ENCODE data around the gene GPR142.
A peak's percentile ranks its signal among the peaks of the same experiment; 100 is the strongest.

Gene GPR142

GRCh38 chr17:74371653-74372147, 4.4 kb downstream of the GPR142 start:
- no peak for DNase-seq

DNA sequence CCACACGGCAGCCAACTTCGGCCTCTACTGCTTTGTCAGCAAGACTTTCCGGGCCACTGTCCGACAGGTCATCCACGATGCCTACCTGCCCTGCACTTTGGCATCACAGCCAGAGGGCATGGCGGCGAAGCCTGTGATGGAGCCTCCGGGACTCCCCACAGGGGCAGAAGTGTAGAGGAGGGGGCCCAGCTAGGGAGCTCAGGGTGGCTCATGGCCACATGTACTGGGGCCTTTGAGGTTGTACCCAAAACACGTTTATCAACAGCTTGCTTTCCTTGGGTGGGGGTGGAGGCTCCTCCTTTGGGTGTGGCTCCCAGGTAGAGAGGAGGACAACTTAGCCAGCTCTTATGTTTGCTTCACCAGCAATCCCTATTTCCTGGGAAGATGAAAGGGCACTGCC, 5.1 kb downstream of the GPR142 start:
- no peak for DNase-seq

- no peak for DNase-seq
Observed at GRCh38 chr17:74373838-74374606, 6.7 kb downstream of the GPR142 start.

DNA sequence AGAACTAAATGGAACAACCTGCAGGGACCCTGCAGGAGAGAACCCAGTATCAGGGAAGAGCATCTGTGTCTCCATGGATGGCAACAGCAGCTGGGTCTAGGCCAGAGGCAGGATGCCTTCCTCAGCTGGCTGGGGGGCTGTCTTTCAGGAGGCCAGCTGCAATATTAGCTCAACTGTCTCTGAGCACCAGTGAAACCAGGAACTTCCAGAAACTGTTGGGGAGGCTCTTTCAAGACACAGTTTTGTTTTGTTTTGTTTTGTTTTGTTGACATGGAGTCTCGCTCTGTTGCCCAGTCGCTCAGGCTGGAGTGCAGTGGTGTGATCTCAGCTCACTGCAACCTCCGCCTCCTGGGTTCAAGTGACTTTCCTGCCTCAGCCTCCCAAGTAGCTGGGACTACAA, 7.6 kb downstream of the GPR142 start:
- no peak for DNase-seq

- DNase-seq = peak; percentile 90
Observed at GRCh38 chr17:74379495-74380085, 12.3 kb downstream of the GPR142 start.

- DNase-seq = no peak
Observed at GRCh38 chr17:74380086-74380958, 13.0 kb downstream of the GPR142 start.

DNA sequence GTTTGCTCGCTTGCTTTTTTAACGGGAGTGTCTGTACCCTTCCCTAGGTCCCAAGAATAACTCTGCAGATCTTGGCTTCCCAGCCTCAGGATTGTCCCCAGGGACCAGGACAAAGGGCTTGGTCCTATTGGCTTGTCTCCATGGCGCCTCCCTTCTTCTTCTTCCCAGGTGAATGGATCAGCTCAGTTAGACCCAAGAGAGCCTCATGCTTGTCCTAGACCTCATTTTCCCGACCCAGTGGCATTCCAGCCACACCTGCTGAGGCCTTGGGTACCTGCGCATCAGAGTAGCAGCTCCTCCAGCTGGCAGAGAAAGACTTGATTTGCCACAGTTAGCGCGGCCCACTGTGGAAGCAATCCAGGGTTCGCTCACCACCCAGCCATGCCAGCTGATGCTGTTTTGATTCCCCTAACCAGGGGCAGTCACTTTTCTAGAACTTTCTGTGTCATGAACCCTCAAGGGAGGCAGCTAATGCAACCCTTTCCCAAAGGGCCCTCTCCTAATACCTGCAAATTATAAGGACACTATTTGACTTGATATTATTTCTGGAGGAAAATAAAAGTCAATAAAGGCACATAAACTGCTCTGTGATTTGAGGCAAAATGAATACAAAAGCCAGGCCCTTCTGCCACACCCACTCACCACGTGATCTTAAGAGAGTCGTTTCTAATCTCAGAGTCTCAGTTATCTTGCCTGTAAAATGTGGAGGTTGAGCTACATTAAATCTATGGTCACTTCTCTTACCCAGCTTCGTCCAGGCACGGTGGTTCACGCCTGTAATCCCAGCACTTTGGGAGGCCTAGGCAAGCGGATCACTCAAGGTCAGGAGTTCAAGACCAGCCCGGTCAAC, 13.9 kb downstream of the GPR142 start:
- no peak for DNase-seq

GRCh38 chr17:74383141-74383540, 15.8 kb downstream of the GPR142 start:
- DNase-seq = no peak

DNA sequence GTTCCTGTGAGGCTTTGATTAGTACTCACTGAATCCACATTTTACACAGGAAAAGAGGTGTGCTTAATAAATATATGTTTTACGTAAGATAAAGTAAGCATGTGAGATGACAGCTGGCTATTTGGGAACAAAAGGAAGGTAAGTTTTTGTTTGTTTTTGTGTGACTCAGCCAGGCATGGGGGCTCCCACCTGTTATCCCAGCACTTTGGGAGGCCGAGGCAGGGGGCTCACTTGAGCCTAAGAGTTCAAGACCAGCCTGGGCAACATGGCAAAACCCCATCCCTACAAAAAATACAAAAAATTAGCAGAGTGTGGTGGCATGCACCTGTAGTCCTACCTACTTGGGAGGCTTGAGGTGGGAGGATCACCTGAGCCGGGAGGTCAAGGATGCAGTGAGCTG, 17.9 kb downstream of the GPR142 start:
- no peak for DNase-seq

GRCh38 chr17:74386386-74386785, 19.1 kb downstream of the GPR142 start:
- no peak for DNase-seq

GRCh38 chr17:74387365-74388218, 20.3 kb downstream of the GPR142 start:
- no peak for DNase-seq

- no peak for DNase-seq
Observed at GRCh38 chr17:74389084-74389753, 21.9 kb downstream of the GPR142 start.

DNA sequence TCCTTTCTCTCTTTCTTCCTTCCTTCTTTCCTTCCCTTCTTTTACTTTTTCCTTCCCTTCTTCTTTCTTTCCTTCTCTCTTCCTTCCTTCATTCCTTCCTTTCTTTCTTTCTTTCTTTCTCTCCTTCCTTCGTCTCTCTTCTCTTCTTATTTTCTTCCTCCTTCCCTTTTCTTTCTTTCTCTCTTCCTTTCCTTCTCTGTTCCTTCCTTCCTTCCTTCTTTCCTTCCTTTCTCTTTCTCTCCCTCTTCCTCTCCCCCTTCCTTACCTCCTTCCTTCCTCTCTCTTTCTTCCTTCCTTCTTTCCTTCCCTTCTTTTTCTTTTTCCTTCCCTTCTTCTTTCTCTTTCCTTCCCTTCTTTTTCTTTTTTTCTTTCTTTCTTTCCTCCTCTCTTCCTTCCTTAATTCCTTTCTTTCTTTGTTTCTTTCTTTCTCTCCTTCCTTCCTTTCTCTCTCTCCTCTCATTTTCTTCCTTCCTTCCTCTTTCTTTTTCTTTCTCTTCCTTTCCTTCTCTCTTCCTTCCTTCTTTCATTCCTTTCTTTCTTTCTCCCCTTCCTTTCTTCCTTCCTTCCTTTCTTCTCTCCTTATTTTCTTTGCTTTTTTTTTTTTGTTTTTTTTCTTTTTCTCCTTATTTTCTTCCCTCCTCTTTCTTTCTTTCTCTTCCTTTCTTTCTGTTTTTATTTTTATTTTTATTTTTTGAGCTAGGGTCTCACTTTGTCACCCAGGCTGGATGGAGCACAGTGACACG, 22.8 kb downstream of the GPR142 start:
- DNase-seq = no peak

GRCh38 chr17:74390680-74391653, 23.7 kb downstream of the GPR142 start:
- DNase-seq = no peak

GRCh38 chr17:74391771-74392170, 24.5 kb downstream of the GPR142 start:
- DNase-seq = no peak

DNA sequence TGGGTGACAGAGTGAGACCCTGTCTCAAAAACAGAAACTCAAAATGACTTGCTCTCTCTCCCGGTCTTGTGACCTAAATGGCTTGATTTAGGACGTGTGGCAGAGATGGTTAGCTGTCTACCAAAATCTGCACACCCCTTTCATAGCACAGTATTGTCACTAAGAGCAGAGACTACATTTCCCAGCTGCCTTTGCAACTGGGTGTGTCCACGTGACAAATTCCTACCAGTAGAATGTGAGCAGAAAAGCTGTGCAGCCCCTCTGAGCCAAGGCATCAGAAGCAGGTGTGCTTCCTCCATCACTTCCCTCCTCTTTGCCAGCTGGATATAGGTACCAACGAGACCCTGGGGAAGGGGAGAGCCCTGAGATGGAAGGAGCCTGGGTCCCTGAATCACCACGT, 25.5 kb downstream of the GPR142 start:
- DNase-seq = no peak

- DNase-seq = no peak
Observed at GRCh38 chr17:74393346-74393942, 26.1 kb downstream of the GPR142 start.

- DNase-seq = no peak
Observed at GRCh38 chr17:74394275-74394950, 27.1 kb downstream of the GPR142 start.

Measured in CD4-positive, alpha-beta T cell treated with Interleukin-21 for 1 hour (primary cell).